ENCODE measurements around the gene TNFRSF4.
"Not testable (repeated sequence)": the region's sequence is repeated elsewhere in the genome, so short reads cannot be mapped to it uniquely, and the experiment has no call there.

Gene TNFRSF4

GRCh38 chr1:1213345-1214265 lies at the start of gene TNFRSF4:
Gene TNFRSF4 (minus strand): TSS chr1:1214153. CDS start chr1:1214127, 26 bp downstream.
- no peak for DNase-seq (ENCODE audit: low read depth in 2 of 2)

GRCh38 chr1:1262758-1263157 lies 48.8 kb upstream of the TNFRSF4 start:
- DNase-seq (ENCODE audit: low read depth in 2 of 2): no peak

GRCh38 chr1:1262071-1262470 lies 48.1 kb upstream of the TNFRSF4 start:
- DNase-seq (ENCODE audit: low read depth in 2 of 2): no peak

GRCh38 chr1:1260843-1261560 lies 47.0 kb upstream of the TNFRSF4 start:
- no peak for DNase-seq (ENCODE audit: low read depth in 2 of 2)

GRCh38 chr1:1259951-1260600 lies 46.1 kb upstream of the TNFRSF4 start:
- DNase-seq (ENCODE audit: low read depth in 2 of 2): no peak

- DNase-seq (ENCODE audit: low read depth in 2 of 2): no peak
These were observed 45.6 kb upstream of the TNFRSF4 start for GRCh38 chr1:1259540-1259939.

- DNase-seq (ENCODE audit: low read depth in 2 of 2): no peak
These were observed 45.2 kb upstream of the TNFRSF4 start for GRCh38 chr1:1259119-1259488.

GRCh38 chr1:1256956-1257871 lies 43.3 kb upstream of the TNFRSF4 start:
- no peak for DNase-seq (ENCODE audit: low read depth in 2 of 2)

GRCh38 chr1:1255611-1256010 lies 41.7 kb upstream of the TNFRSF4 start:
- DNase-seq (ENCODE audit: low read depth in 2 of 2): no peak

- DNase-seq (ENCODE audit: low read depth in 2 of 2): no peak
These were observed 41.1 kb upstream of the TNFRSF4 start for GRCh38 chr1:1255078-1255477.

- no peak for DNase-seq (ENCODE audit: low read depth in 2 of 2)
These were observed 40.7 kb upstream of the TNFRSF4 start for GRCh38 chr1:1254667-1254998.

GRCh38 chr1:1253972-1254666 lies 40.2 kb upstream of the TNFRSF4 start:
- DNase-seq (ENCODE audit: low read depth in 2 of 2): no peak

GRCh38 chr1:1253314-1253713 lies 39.4 kb upstream of the TNFRSF4 start:
- no peak for DNase-seq (ENCODE audit: low read depth in 2 of 2)

GRCh38 chr1:1250786-1251284 lies 36.9 kb upstream of the TNFRSF4 start:
- no peak for DNase-seq (ENCODE audit: low read depth in 2 of 2)

GRCh38 chr1:1248009-1248913 lies 34.3 kb upstream of the TNFRSF4 start:
- not testable (repeated sequence) for DNase-seq (ENCODE audit: low read depth in 2 of 2)

GRCh38 chr1:1247341-1247913 lies 33.5 kb upstream of the TNFRSF4 start:
- no peak for DNase-seq (ENCODE audit: low read depth in 2 of 2)

GRCh38 chr1:1246577-1247340 lies 32.8 kb upstream of the TNFRSF4 start, which contains the start of gene C1QTNF12:
Gene C1QTNF12 (minus strand): TSS chr1:1246722. CDS start chr1:1246690, 32 bp downstream.
- DNase-seq (ENCODE audit: low read depth in 2 of 2): no peak

- DNase-seq (ENCODE audit: low read depth in 2 of 2): no peak
These were observed 32.0 kb upstream of the TNFRSF4 start for GRCh38 chr1:1245817-1246576.
